Vagina (tissue), 2 donors: Measurements from ENCODE around the gene RASA3. TPM values are rescaled to one million over a fixed set of nuclear protein-coding genes. Genes with fewer than 3 reads are reported as not detected.

Experiments
- DNase-seq, 2 donors: peaks; one replicate each; pipeline ENCODE4 v3.0.0-alpha.2; 2017; ENCODE audit errors: extremely low spot score in 2 of 2
- H3K27ac ChIP-seq: fragments of 200-600 bp; sonication (generic); one replicate; pipeline ENCODE4 v1.5.1; 2019
- H3K27me3 ChIP-seq: fragments of 200-600 bp; sonication (generic); one replicate; pipeline ENCODE4 v1.5.1; 2019
- H3K36me3 ChIP-seq, 2 donors: fragments of 200-600 bp; sonication (generic); one replicate each; pipeline ENCODE4 v1.5.1; 2017 to 2019
- H3K4me1 ChIP-seq: fragments of 200-600 bp; sonication (generic); one replicate; pipeline ENCODE4 v1.5.1; 2019
- H3K4me3 ChIP-seq, 2 donors: fragments of 200-600 bp; sonication (generic); 1 replicate in 1 of 2; 2 replicates in 1 of 2; pipeline ENCODE4 v1.5.1; 2016 to 2019
- H3K9me3 ChIP-seq: fragments of 200-600 bp; sonication (generic); one replicate; pipeline ENCODE4 v1.5.1; 2019
- CTCF ChIP-seq, 3 experiments: fragments of 450-650 bp in 2 of 3; fragments of 200-600 bp in 1 of 3; sonication (generic) in 1 of 3; IDR thresholded peaks; one replicate each; pipeline ENCODE4 v1.5.1; 2017 to 2019; ENCODE audit warnings: antibody characterized with exemption in 3 of 3, mild to moderate bottlenecking in 2 of 3, moderate library complexity in 2 of 3
- POLR2A ChIP-seq, 2 donors: fragments of 450-650 bp; IDR thresholded peaks; one replicate each; pipeline ENCODE4 v1.6.1; 2017; ENCODE audit warnings: antibody characterized with exemption in 2 of 2, mild to moderate bottlenecking in 2 of 2, moderate library complexity in 2 of 2
- POLR2AphosphoS5 ChIP-seq, 2 donors: sonication (generic); formaldehyde crosslinking; IDR thresholded peaks; one replicate each; pipeline ENCODE4 v1.9.0; 2017; ENCODE audit warnings: antibody characterized with exemption in 2 of 2, mild to moderate bottlenecking in 2 of 2, low read depth in 1 of 2; ENCODE audit not compliant: insufficient read depth in 1 of 2
- intact Hi-C: fragments of 100-400 bp; cut with DNase I; formaldehyde crosslinking; loops from one replicate; pipeline ENCODE4 v1.15.1; 2023
- total RNA-seq: library from RNA; depleted of rRNA; stranded (reverse); fragments of >200 nt; gene quantifications from one replicate; pipeline ENCODE4 v1.2.3, GENCODE V29; 2016

Gene RASA3
- total RNA-seq, 1 donor from 2014 or later = 19.6 TPM

- no peak overlapping the region for H3K4me3 ChIP-seq
- TF ChIP-seq POLR2A (IDR thresholded peaks at IDR 0.05) (no peak), POLR2AphosphoS5 (IDR thresholded peaks at IDR 0.05; ENCODE audit: insufficient read depth in 1 of 2, low read depth in 1 of 2) (no peak), CTCF (IDR thresholded peaks at IDR 0.05) (no peak)
- DNase-seq = no peak
- no peaks in the 10 kb centered on the region for H3K27me3 ChIP-seq
- no peaks in the 10 kb centered on the region for H3K36me3 ChIP-seq
- peaks cover 6% of the 10 kb centered on the region for H3K4me1 ChIP-seq
- no peaks in the 10 kb centered on the region for H3K9me3 ChIP-seq
- intact Hi-C loops = no loop called here
- H3K27ac ChIP-seq = no peak overlapping the region
Measured at GRCh38 chr13:113967729-113968462, 164.5 kb downstream of the RASA3 start.

DNA sequence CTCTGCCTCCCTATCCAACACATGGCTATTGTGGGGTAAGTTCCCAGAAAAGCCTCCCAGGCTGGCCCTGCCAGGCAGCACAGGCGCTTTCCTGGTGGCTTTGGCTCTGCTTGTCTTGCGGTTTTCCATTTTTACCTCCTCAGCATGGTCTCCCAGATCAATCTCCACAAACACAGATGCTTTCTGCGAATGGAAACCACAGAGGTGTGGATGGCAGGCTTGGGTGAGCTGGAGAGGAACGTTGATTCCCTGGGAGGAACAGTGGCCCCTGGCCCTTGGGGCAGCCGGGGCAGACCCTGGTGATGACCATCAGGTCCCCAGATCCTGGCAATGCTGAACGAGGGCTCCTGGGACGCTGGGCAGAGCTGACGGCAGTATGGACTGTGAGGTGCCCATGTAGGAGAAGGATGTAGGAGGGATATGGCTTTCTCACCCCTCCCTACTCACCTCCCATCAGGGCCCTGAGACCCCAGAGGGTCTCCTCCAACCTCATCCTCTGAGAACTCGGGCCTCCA is 165.2 kb downstream of the RASA3 start:
- H3K27me3 ChIP-seq = no peaks in the 10 kb centered on the region
- no peak overlapping the region for H3K4me3 ChIP-seq
- no peaks in the 10 kb centered on the region for H3K9me3 ChIP-seq
- H3K4me1 ChIP-seq = peaks cover 6% of the 10 kb centered on the region
- intact Hi-C loops = no loop called here
- no peaks in the 10 kb centered on the region for H3K36me3 ChIP-seq
- no peak overlapping the region for H3K27ac ChIP-seq
- TF ChIP-seq CTCF (IDR thresholded peaks at IDR 0.05) (no peak), POLR2A (IDR thresholded peaks at IDR 0.05) (no peak), POLR2AphosphoS5 (IDR thresholded peaks at IDR 0.05; ENCODE audit: insufficient read depth in 1 of 2, low read depth in 1 of 2) (no peak)
- no peak for DNase-seq

GRCh38 chr13:113965968-113966884 is 166.2 kb downstream of the RASA3 start:
- Histone ChIP-seq H3K27me3 (no peaks in the 10 kb centered on the region), H3K9me3 (no peaks in the 10 kb centered on the region), H3K36me3 (no peaks in the 10 kb centered on the region), H3K4me3 (no peak overlapping the region), H3K27ac (no peak overlapping the region), H3K4me1 (peaks cover 2% of the 10 kb centered on the region)
- DNase-seq = no peak
- intact Hi-C loops = no loop called here
- no peak for TF ChIP-seq CTCF (IDR thresholded peaks at IDR 0.05)
- no peak for TF ChIP-seq POLR2AphosphoS5 (IDR thresholded peaks at IDR 0.05; ENCODE audit: insufficient read depth in 1 of 2, low read depth in 1 of 2)
- TF ChIP-seq POLR2A (IDR thresholded peaks at IDR 0.05) = no peak

GRCh38 chr13:113965383-113965874 is 167.0 kb downstream of the RASA3 start:
- DNase-seq = no peak
- H3K36me3 ChIP-seq = no peaks in the 10 kb centered on the region
- no peak overlapping the region for H3K4me3 ChIP-seq
- H3K4me1 ChIP-seq = no peaks in the 10 kb centered on the region
- H3K27me3 ChIP-seq = no peaks in the 10 kb centered on the region
- intact Hi-C loops = no loop called here
- no peaks in the 10 kb centered on the region for H3K9me3 ChIP-seq
- no peak overlapping the region for H3K27ac ChIP-seq
- TF ChIP-seq POLR2A (IDR thresholded peaks at IDR 0.05) = no peak
- no peak for TF ChIP-seq POLR2AphosphoS5 (IDR thresholded peaks at IDR 0.05; ENCODE audit: insufficient read depth in 1 of 2, low read depth in 1 of 2)
- TF ChIP-seq CTCF (IDR thresholded peaks at IDR 0.05) = no peak
